ENCODE measurements around the gene ELK3.

GRCh38 chr12:96185914-96186313 is 8.3 kb upstream of the ELK3 start:
- TF ChIP-seq CTCF (IDR thresholded peaks at IDR 0.05; ENCODE audit: borderline replicate concordance, extremely low read depth, low read length, poor library complexity, severe bottlenecking): no peak
- TF ChIP-seq EZH2 (IDR thresholded peaks at IDR 0.05; ENCODE audit: borderline replicate concordance, low read depth, low read length, severe bottlenecking): no peak
